Gastrocnemius medialis (tissue), 4 donors: Measurements from ENCODE around the gene TCF12. TPM values are rescaled to one million over a fixed set of nuclear protein-coding genes. Genes with fewer than 3 reads are reported as not detected.

Experiments
- ATAC-seq, 2 donors: fragments of 150-250 bp; one replicate each; pipeline ENCODE4 v1.9.1; 2016
- DNase-seq, 2 donors: peaks; one replicate each; pipeline ENCODE4 v3.0.0-alpha.2; 2019
- H3K27ac ChIP-seq, 4 donors: fragments of 200-600 bp; sonication (generic); 1 replicate in 1 of 4; 2 replicates in 3 of 4; pipeline ENCODE4 v1.5.1; 2016 to 2018; ENCODE audit warnings: mild to moderate bottlenecking in 2 of 4, moderate library complexity in 1 of 4
- H3K27me3 ChIP-seq, 3 donors: fragments of 200-600 bp; sonication (generic) in 2 of 3; 1 replicate in 1 of 3; 2 replicates in 2 of 3; pipeline versions ENCODE4 v1.5.1 to v1.6.0; 2016 to 2019; ENCODE audit warnings: mild to moderate bottlenecking in 1 of 3, moderate library complexity in 1 of 3
- H3K36me3 ChIP-seq, 2 donors: fragments of 200-600 bp; sonication (generic) in 1 of 2; one replicate each; pipeline ENCODE4 v1.5.1; 2017 to 2018
- H3K4me1 ChIP-seq, 2 donors: fragments of 200-600 bp; sonication (generic) in 1 of 2; one replicate each; pipeline ENCODE4 v1.5.1; 2016 to 2017; ENCODE audit warnings: mild to moderate bottlenecking in 2 of 2
- H3K4me3 ChIP-seq, 4 donors: fragments of 200-600 bp; sonication (generic) in 3 of 4; 1 replicate in 1 of 4; 2 replicates in 3 of 4; pipeline ENCODE4 v1.5.1; 2016 to 2019; ENCODE audit warnings: mild to moderate bottlenecking in 2 of 4
- H3K9me3 ChIP-seq, 3 donors: fragments of 200-600 bp; sonication (generic) in 2 of 3; 1 replicate in 1 of 3; 2 replicates in 2 of 3; pipeline ENCODE4 v1.5.1; 2016 to 2019
- CTCF ChIP-seq, 5 experiments: fragments of 450-650 bp in 3 of 5; fragments of 200-600 bp in 2 of 5; sonication (generic) in 2 of 5; IDR thresholded peaks in 4 of 5; conservative IDR thresholded peaks in 1 of 5; 1 replicate in 4 of 5; 2 replicates in 1 of 5; pipeline ENCODE4 v1.5.1; 2016 to 2019; ENCODE audit warnings: antibody characterized with exemption in 5 of 5, mild to moderate bottlenecking in 3 of 5, moderate library complexity in 3 of 5
- POLR2A ChIP-seq, 2 donors: fragments of 450-650 bp; IDR thresholded peaks; one replicate each; pipeline ENCODE4 v1.6.1; 2017; ENCODE audit warnings: antibody characterized with exemption in 2 of 2, mild to moderate bottlenecking in 2 of 2, moderate library complexity in 2 of 2
- in situ Hi-C, 4 donors: fragments of 200-750 bp; cut with MboI; loops; one replicate each; pipeline versions ENCODE4 v1.15.0 to v1.8.0; 2017; ENCODE audit warnings: low sequenced_read_pairs in 4 of 4
- intact Hi-C: fragments of 100-400 bp; cut with DNase I; formaldehyde crosslinking; loops from one replicate; pipeline ENCODE4 v1.15.1; 2023; ENCODE audit warnings: low total_unique reads
- total RNA-seq, 4 donors: library from RNA; depleted of rRNA; stranded (reverse); fragments of >200 nt; gene quantifications; one replicate each; pipeline versions ENCODE4 v1.1.0 to v1.2.3, GENCODE V29; 2016

Gene TCF12
- total RNA-seq, 4 donors from 2014 or later, result 34.9 to 63.0 (median 51.4) TPM

- Histone ChIP-seq H3K9me3 (no peaks in the 10 kb centered on the region), H3K27ac (no peak overlapping the region), H3K4me3 (no peak overlapping the region), H3K4me1 (peaks cover 20 to 32% of the 10 kb centered on the region in 2 donors), H3K36me3 (no peaks in the 10 kb centered on the region), H3K27me3 (no peaks in the 10 kb centered on the region)
- intact Hi-C loops, result no loop called here
- DNase-seq (no peak), ATAC-seq (no peak)
- in situ Hi-C loops, result no loop called here
- TF ChIP-seq CTCF (IDR thresholded peaks at IDR 0.05 in 4 of 5, conservative IDR thresholded peaks at IDR 0.05 in 1 of 5) (no peak), POLR2A (IDR thresholded peaks at IDR 0.05) (no peak)
Measured at GRCh38 chr15:57079931-57080620, 161.6 kb downstream of the TCF12 start.

- Histone ChIP-seq H3K4me1 (peaks cover 16 to 30% of the 10 kb centered on the region in 2 donors), H3K9me3 (no peaks in the 10 kb centered on the region), H3K36me3 (no peaks in the 10 kb centered on the region), H3K27ac (no peak overlapping the region), H3K27me3 (no peaks in the 10 kb centered on the region), H3K4me3 (no peak overlapping the region)
- DNase-seq (no peak), ATAC-seq (no peak)
- in situ Hi-C loops (no loop called here), intact Hi-C loops (no loop called here)
- no peak for TF ChIP-seq POLR2A (IDR thresholded peaks at IDR 0.05)
- no peak for TF ChIP-seq CTCF (IDR thresholded peaks at IDR 0.05 in 4 of 5, conservative IDR thresholded peaks at IDR 0.05 in 1 of 5)
Measured at GRCh38 chr15:57082054-57082728, 163.7 kb downstream of the TCF12 start.

GRCh38 chr15:57084192-57084591 lies 165.7 kb downstream of the TCF12 start:
- H3K4me3 ChIP-seq, result no peak overlapping the region
- DNase-seq (no peak), ATAC-seq (no peak)
- H3K4me1 ChIP-seq, result peaks cover 16 to 26% of the 10 kb centered on the region in 2 donors
- in situ Hi-C loops, result no loop called here
- TF ChIP-seq POLR2A (IDR thresholded peaks at IDR 0.05), result no peak
- no peak for TF ChIP-seq CTCF (IDR thresholded peaks at IDR 0.05 in 4 of 5, conservative IDR thresholded peaks at IDR 0.05 in 1 of 5)
- H3K27ac ChIP-seq, result no peak overlapping the region
- H3K27me3 ChIP-seq, result no peaks in the 10 kb centered on the region
- no peaks in the 10 kb centered on the region for H3K36me3 ChIP-seq
- no peaks in the 10 kb centered on the region for H3K9me3 ChIP-seq
- intact Hi-C loops, result no loop called here

GRCh38 chr15:57085267-57085666 lies 166.8 kb downstream of the TCF12 start:
- Histone ChIP-seq H3K27me3 (no peaks in the 10 kb centered on the region), H3K4me1 (peaks cover 14 to 20% of the 10 kb centered on the region in 2 donors), H3K4me3 (no peak overlapping the region), H3K36me3 (no peaks in the 10 kb centered on the region), H3K27ac (no peak overlapping the region), H3K9me3 (no peaks in the 10 kb centered on the region)
- in situ Hi-C loops, result no loop called here
- DNase-seq, result no peak
- TF ChIP-seq POLR2A (IDR thresholded peaks at IDR 0.05), result no peak
- no peak for TF ChIP-seq CTCF (IDR thresholded peaks at IDR 0.05 in 4 of 5, conservative IDR thresholded peaks at IDR 0.05 in 1 of 5)
- no peak for ATAC-seq
- intact Hi-C loops, result no loop called here
